Lower leg skin (tissue), 3 donors: ENCODE measurements around the gene AFAP1L2.

Source experiments
- CTCF ChIP-seq, 3 donors: fragments of 450-650 bp; IDR thresholded peaks; one replicate each; pipeline ENCODE4 v1.5.1; 2016; ENCODE audit warnings: antibody characterized with exemption in 3 of 3, mild to moderate bottlenecking in 3 of 3, moderate library complexity in 2 of 3
- POLR2A ChIP-seq, 2 donors: fragments of 450-650 bp; IDR thresholded peaks; one replicate each; pipeline ENCODE4 v1.6.1; 2016 to 2017; ENCODE audit warnings: antibody characterized with exemption in 2 of 2, mild to moderate bottlenecking in 1 of 2, moderate library complexity in 1 of 2

- no peak for TF ChIP-seq CTCF (IDR thresholded peaks at IDR 0.05)
- TF ChIP-seq POLR2A (IDR thresholded peaks at IDR 0.05) = no peak
Observed at GRCh38 chr10:114370966-114371365, 33.3 kb downstream of the AFAP1L2 start.
